Measurements from ENCODE around the gene WWTR1.

Gene WWTR1

DNA sequence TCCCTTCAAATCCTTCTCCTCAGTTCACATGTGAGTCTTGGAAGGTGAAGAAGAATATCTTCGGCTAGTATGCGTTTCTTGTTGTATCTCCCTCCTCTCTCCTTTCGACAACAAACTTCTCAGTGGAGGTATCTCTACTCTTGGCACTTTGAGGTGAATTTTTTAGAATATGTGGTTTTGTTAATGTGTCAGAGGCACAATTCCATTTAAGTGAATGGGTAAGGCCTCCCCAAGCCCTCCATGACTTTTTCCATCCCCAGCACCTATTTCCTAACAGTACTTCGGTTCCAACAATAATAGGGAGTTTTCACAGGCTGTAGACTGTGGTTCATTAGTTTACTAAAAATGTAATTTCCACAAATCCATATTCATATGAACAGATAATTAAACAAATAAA lies 109.2 kb downstream of the WWTR1 start:
- Mint-ChIP-seq H3K27ac (peak overlapping the region in 2 of 3 experiments; percentile 60 to 84), H3K27me3 (ENCODE audit: low read depth) (no peaks in the 10 kb centered on the region), H3K4me1 (peaks cover 77% of the 10 kb centered on the region), H3K4me3 (no peak overlapping the region), H3K36me3 (ENCODE audit: low read depth) (peaks cover 16% of the 10 kb centered on the region), H3K9me3 (no peaks in the 10 kb centered on the region)
- TF ChIP-seq, protein P1, sequence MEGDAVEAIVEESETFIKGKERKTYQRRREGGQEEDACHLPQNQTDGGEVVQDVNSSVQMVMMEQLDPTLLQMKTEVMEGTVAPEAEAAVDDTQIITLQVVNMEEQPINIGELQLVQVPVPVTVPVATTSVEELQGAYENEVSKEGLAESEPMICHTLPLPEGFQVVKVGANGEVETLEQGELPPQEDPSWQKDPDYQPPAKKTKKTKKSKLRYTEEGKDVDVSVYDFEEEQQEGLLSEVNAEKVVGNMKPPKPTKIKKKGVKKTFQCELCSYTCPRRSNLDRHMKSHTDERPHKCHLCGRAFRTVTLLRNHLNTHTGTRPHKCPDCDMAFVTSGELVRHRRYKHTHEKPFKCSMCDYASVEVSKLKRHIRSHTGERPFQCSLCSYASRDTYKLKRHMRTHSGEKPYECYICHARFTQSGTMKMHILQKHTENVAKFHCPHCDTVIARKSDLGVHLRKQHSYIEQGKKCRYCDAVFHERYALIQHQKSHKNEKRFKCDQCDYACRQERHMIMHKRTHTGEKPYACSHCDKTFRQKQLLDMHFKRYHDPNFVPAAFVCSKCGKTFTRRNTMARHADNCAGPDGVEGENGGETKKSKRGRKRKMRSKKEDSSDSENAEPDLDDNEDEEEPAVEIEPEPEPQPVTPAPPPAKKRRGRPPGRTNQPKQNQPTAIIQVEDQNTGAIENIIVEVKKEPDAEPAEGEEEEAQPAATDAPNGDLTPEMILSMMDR (IDR thresholded peaks at IDR 0.05; ENCODE audit: unreplicated experiment in 3 of 3) = no peak

DNA sequence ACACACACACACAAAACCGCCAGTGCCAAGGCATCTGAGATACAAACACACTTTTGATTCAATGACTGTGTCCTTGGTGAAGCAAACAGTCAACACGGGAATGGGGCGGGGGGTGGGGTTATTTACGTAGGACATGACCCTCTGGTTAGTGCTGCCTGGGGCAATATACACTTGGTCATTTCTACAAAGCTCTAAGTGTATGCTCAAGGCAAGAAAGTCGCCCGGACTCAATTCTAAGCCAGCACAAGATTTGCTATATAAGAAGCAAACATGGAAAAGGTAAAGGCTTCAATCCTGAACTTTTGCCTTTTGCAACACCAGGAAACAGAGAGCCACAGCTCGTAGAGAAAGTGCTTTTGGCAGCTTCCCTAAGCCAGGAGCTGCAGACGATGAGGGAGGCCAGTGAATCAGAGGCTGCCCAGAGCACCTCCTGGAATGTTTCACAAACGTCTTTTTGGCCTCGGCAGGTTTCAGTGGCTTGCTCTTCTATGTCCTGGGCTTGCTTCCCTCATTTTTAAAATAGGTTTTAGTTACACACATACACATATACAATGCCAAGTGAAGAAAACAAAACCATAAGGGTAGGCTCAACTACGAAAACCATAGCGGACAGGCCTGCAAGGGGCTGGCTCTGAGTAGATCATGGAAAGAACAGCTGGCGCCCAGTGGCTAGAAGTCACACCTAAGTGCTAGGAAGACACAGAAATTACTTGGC lies 109.7 kb downstream of the WWTR1 start:
- Mint-ChIP-seq H3K27me3 (ENCODE audit: low read depth) (no peaks in the 10 kb centered on the region), H3K4me1 (peaks cover 72% of the 10 kb centered on the region), H3K36me3 (ENCODE audit: low read depth) (peaks cover 16% of the 10 kb centered on the region), H3K4me3 (peak overlapping the region in 1 of 3 experiments; percentile 6), H3K9me3 (no peaks in the 10 kb centered on the region), H3K27ac (peak overlapping the region; percentile 60 to 84 (median 67))
- TF ChIP-seq, protein P1 (IDR thresholded peaks at IDR 0.05; ENCODE audit: unreplicated experiment in 3 of 3) = no peak

DNA sequence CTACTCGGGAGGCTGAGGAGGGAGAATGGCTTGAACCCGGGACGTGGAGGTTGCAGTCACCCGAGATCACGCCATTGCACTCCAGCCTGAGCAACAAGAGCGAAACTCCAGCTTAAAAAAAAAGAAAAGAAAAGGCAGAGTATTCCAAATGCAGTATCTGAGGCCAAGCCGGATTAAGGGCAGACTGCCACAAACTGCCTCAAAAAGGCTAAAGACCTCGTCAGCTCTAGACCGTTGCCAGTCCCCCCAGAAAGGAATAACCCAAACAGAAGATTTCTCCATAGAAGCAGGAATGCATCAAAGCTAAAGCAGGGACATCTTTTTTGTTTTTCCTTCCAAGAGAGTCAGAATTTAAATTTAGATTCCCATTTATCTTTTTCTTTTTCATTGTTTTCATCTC lies 110.4 kb downstream of the WWTR1 start:
- TF ChIP-seq, protein P1 (IDR thresholded peaks at IDR 0.05; ENCODE audit: unreplicated experiment in 3 of 3) = no peak
- Mint-ChIP-seq H3K4me3 (peak overlapping the region in 2 of 3 experiments; percentile 37 to 55), H3K27ac (peak overlapping the region in 2 of 3 experiments; percentile 60 to 84), H3K4me1 (peaks cover 71% of the 10 kb centered on the region), H3K36me3 (ENCODE audit: low read depth) (peaks cover 21% of the 10 kb centered on the region), H3K27me3 (ENCODE audit: low read depth) (no peaks in the 10 kb centered on the region), H3K9me3 (no peaks in the 10 kb centered on the region)

DNA sequence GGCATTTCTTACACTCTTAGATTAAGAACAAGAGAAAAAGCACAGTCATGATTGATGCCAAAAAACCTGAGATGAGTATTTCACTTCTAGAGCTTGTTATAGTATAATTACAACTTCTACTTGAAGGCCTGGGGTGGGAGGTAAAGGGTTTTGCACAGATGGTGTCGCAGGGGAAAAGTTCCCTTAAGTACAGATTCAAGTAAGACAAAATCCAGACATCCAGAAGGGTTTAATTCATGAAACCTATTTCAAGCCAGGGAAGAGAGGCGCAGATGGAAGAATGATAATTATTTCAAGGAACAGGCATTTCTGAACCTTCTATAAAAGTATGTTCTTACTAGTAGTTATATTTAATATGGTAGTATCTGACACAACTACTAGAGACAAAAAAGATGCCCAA lies 112.8 kb downstream of the WWTR1 start:
- H3K4me1 Mint-ChIP-seq = peaks cover 76% of the 10 kb centered on the region
- no peaks in the 10 kb centered on the region for H3K27me3 Mint-ChIP-seq (ENCODE audit: low read depth)
- H3K4me3 Mint-ChIP-seq = no peak overlapping the region
- peak overlapping the region in 2 of 3 experiments; percentile 24 to 60 for H3K27ac Mint-ChIP-seq
- TF ChIP-seq, protein P1 (IDR thresholded peaks at IDR 0.05; ENCODE audit: unreplicated experiment in 3 of 3) = no peak
- peaks cover 37% of the 10 kb centered on the region for H3K36me3 Mint-ChIP-seq (ENCODE audit: low read depth)
- no peaks in the 10 kb centered on the region for H3K9me3 Mint-ChIP-seq

DNA sequence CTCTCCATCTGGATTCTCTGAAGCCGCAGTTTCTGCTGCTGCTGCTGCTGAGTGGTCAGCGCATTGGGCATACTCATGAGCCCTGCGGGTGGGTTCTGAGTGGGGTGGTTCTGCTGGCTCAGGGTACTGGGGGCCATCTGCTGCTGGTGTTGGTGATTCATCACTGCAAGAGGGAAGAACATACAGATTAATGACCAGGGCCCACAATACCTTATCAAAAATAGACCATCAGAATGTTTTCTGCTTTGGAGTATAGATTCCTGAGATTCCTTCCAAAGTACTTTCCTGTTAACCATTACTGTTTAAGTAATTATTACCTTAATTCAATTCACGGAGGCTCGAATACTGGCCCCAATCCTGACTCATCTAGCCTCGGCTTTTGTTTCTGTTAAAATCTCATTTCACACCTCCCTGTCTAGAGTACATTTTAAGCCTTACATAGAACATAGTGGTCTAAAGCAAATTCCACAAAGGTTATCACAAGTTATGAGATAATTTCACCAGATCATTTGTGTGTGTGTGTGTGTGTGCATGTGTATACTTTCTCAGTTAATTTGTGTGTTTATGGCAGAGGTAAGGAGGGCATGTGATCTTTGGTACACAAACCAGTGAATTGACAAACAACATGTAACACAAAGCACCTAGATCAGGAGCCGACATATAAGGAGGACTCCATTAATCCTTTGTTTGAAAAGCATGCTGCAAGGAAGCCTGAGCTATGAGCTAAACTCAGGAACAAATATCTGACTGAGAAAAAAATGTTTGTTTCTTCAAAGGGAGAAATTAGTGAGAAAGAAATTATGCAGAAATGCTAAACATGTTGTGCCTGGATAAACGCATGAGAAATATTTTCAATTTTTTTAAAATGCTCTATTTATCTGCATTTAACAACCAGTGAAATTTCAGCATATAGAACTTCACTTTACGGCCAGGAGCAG lies 115.2 kb downstream of the WWTR1 start:
- Mint-ChIP-seq H3K4me3 (peak overlapping the region; percentile 4 to 26 (median 25)), H3K4me1 (peaks cover 74% of the 10 kb centered on the region)
- TF ChIP-seq, protein P1 (IDR thresholded peaks at IDR 0.05; ENCODE audit: unreplicated experiment in 3 of 3) = no peak

More for the DNA sequence above, 115.2 kb downstream of the WWTR1 start:
- Mint-ChIP-seq H3K27ac (peak overlapping the region; percentile 73 to 96 (median 83)), H3K9me3 (no peaks in the 10 kb centered on the region), H3K27me3 (ENCODE audit: low read depth) (no peaks in the 10 kb centered on the region), H3K36me3 (ENCODE audit: low read depth) (peaks cover 30% of the 10 kb centered on the region)

Measured in nephron (organoid).